Activated CD8-positive, alpha-beta memory T cell treated with anti-CD3 and anti-CD28 coated beads, Interleukin-2, amount 50 U/mL, for 1 hour (primary cell): Measurements from ENCODE around the gene IZUMO1.
A peak's percentile ranks its signal among the peaks of the same experiment; 100 is the strongest.
"Not testable (repeated sequence)": the region's sequence is repeated elsewhere in the genome, so short reads cannot be mapped to it uniquely, and the experiment has no call there.

Source experiments
- DNase-seq: peaks from one replicate; pipeline ENCODE4 v3.0.0-alpha.2; 2020; ENCODE audit errors: extremely low read depth

The IZUMO1 gene

GRCh38 chr19:48737360-48737998 lies 9.2 kb downstream of the IZUMO1 start:
- no peak for DNase-seq

DNA sequence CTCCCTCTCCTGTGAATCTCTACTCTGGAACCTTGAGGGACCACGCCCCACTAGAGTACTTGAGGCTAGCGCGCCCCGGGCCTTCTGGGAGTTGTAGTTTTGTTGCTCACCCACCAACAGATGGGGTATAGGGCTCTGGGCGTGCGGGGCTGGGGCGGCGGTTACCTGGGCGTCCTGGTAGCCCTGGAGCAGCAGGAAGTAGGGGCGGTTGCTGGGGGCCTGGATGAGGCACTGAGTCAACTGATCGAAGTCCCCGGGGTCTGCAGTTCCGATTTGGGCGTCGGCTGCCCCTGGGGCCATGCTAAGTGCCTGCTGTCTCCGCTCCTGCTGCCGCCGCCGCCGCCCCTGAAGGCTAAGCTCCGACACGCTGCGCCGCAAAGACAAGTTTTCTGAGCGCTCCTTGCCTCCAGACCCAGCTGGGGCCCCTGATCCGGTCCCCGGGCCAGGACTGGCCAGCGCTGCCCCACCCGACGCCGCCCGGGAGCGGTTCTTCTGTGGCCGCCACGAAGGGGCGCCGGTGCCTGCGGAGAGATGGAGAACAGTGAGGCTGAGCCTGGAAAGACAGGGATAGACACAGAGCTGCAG lies 11.6 kb downstream of the IZUMO1 start:
- no peak for DNase-seq

DNA sequence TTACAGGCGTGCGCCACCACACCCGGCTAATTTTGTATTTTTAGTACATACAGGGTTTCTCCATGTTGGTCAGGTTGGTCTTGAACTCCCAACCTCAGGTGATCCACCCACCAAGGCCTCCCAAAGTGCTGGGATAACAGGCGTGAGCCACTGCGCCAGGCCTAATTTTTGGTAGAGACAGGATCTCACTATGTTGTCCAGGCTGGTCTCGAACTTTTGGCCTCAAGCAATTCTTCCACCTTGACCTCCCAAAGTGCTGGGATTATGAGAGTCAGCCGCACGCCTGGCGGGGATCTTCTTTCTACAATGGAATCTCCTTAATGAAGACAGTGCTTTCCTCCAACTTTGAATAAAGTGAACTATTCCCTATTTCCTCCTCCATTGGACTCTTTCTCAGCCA lies 12.1 kb downstream of the IZUMO1 start:
- no peak for DNase-seq

GRCh38 chr19:48731452-48731851 lies 15.3 kb downstream of the IZUMO1 start:
- DNase-seq, result no peak

DNA sequence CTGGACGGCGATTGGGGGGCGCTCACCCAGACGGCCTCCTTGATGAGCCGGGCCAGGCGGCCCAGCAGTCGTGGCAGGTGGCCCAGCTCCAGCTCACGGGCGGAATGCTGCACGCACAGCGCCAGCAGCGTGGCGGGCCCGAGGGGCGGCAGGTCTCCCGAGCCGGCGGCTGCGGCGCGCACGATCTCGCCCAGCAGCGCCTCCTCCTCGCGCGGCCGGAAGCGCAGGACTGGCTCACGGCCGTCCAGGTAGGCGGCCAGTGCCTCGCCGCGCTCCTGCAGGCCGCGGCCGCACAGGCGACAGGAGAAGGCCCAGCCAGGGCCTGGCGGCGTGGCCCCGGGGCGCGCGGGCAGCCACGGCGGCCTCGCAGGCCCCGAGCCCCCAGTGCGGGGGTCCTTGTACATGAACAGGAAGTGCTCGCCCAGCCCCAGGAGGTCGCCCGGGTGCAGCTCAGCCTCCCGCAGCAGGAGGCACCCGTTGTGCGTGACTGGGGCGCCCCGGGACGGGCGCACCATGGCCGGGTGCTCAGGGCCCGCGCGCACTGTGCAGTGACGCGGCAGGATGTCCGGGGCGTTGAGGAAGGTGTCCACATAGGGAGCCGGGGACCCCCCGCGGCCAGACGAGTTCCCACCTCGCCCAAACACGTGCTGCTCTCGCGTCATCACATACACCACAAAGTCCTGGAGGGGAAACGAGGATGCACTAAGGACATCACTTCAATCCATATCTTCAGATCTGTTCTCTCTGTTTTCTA lies 17.6 kb downstream of the IZUMO1 start:
- no peak for DNase-seq

DNA sequence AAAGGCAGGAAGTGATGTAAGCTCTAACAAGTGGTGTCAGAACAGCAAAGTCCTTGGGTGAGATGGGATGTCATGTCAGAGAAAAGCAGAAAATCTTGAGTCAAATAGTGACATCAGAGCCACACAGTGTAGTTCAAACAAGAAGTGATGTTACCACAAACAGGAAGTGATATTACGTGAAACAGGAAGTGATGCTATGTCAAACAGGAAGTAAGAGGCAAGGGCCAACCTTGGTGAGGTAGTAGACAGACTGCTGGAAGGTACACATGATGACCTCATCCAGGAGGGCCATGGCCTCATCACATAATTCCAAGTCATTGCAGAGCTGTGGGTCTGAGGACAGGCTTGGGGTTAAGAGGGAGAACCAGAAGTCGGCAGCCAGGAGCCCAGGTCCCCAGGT lies 20.2 kb downstream of the IZUMO1 start:
- DNase-seq, result no peak

DNA sequence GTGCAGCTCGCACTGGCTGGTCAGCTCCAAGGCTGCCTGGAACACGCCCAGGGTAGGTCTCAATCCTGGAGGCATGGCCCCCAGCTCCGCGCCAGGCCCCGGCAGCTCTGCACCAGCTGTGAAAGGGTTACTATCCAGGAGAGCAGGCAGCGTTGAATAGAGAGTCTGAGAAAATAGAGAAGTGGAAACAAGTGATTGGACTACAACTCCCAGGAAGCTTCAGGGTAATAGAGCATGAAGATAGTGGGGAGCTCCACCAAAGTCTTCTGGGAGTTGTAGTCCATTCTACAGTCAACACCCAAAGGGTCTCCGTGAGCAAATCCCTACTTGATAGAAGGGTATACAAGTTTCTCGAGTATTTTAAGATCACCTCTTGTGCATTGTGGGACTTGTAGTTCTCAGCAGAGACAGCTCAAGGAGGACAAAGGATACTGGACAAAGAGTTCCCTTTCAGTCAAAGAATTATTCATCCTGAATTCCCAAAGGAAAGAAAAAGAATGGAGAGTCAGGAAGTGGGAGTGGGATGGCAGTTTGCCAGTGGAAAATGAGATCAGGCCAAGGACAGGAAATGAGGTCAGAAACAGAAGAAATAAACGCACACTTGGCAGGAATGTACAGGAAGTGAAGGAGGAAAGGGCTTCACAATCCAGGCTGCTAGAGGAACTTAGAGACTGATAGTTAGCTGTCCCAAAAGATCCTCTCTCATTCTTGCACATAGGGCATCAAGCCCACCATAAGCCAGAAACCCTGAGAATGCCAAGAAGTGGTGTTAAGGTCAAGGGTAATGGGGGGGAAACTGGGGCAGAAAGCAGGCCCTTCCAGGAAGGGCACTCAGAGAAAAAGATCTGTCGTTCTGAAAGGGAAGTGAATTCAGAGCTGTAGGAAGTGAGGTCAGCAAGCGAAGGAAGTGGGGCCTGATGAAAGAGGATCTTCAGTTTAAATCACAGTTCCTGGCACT lies 21.6 kb downstream of the IZUMO1 start:
- DNase-seq, result no peak

GRCh38 chr19:48722196-48722708 lies 24.5 kb downstream of the IZUMO1 start:
- no peak for DNase-seq

GRCh38 chr19:48720613-48721296 lies 26.0 kb downstream of the IZUMO1 start:
- DNase-seq, result peak; percentile 73

DNA sequence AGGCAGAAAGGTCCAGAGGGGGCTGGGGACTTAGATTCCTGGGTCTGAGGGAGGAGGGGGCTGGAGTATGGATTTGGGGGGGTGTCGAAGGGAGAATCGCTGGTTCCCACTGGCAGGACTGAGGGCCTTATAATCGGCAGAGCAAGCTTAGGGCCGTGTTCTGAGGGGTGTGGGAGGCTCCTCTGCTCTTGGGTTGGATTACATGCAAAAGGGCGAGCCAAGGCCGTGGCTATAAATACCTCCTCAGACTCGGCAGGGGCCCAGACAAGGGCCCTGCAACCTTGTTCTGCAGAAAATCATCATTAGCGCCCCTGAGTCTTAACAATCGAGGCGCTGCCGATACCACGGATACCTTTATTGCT lies 26.5 kb downstream of the IZUMO1 start:
- DNase-seq, result no peak

DNA sequence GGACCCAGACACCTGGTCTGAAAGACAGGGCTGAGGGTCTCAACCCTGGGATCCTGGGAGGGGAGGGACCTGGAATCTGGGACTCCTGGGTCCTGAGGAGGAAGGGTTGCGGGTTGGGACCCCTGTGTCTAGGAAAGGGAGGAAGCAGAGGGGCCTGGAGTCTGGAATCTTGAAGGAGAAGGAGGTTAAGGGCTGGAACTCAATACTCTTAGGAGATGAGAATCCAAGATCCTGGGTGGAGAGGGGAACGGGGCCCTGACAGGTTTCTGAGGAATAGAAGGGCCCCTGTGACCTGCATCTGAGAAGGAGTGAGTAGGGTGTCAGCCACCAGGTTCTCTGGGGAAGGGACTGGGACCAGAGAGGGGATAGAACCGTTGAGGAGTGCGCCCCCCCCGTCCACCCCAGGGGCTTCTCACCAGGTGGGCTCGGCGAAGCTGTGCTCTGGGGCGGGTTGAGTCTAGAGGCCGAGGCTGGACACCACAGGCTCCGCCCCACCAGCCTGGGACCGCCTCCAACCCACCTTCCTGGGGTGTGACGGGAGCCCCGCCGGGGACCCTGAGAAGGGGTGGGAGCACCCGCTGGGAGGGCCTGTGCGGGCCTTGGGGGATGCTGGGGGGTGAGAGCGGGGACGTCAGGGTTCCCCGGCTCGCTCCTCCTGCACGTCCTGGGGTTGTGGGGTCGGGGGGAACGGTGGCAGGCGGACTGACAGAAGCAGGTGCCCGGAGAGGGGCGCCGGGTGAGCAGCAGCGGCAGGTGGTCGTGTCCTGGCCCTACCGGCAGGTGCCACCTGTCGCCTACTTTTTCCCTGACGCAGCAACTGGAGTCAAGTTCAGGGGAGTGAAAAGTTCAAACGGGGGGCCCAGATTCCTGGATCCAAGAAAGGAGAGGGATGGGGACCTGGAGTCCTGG lies 27.2 kb downstream of the IZUMO1 start, which contains the start of gene MAMSTR:
TSS of gene MAMSTR (minus strand) at position 463 of the 909 bp plus-strand sequence. CDS start 694 bp downstream, outside the sequence.
- DNase-seq, result no peak

DNA sequence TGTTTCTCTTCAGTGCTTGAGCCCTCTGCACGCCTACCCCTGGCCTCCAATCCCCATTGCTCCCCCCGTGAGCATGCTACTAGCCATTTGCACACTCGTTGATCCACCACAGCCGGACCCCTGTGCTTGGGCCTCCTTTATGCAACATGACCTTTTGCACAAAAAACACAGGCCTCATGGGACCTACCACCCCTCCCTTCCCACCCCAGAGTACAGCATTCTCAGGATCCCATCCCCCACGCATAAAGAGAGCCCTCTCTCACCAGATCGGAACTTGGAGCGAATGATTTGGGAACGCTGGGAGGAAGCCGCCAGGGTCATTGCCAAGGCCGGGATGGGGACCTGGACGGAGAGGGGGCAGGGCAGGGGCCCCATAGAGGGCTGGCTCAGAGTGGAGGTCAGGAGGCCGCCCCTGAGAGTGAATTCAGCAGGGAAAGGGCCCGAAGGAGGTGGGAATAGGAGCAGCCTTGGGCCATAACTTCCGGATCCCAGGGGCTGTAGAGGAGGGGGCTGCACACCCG lies 27.9 kb downstream of the IZUMO1 start:
- no peak for DNase-seq

DNA sequence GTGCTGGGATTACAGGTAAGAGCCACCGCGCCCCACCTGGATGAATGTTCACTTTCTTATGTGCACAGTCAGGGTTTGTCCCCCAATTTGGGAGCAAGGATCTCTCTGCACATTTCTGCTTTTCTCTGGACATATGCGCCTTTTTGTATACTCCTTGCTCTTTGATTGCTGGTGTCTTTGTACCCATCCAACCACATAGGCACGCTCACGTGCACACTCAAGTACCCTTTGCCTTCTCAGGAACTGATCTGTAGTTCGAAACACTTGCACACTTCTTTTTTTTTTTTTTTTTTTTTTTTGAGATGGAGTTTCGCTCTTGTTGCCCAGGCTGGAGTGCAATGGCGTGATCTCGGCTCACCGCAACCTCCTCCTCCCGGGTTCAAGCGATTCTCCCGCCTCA lies 28.6 kb downstream of the IZUMO1 start:
- DNase-seq, result not testable (repeated sequence)

GRCh38 chr19:48716562-48717291 lies 30.0 kb downstream of the IZUMO1 start:
- no peak for DNase-seq

DNA sequence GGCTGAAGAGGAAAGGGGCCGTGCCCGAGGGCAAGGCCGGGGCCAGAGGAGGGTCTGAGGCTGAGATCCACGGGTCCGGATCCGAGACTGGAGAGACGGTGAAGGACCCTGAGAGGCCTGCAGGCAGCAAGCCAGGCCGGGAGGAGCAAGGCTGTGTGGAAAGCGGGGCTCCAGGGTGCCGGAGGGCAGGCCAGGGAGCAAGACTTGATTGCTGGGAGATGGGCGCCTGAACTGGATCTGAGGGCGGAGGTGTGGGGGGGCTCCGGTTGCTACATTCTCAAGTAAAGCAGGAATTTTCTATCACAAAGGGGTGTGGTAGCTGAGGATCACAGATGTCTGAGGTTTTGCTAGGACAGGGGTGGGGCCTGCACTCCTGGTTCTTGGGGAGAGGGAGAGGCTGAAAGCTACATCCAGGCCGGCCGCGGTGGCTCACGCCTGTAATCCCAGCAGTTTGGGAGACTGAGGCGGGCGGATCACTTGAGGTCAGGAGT lies 31.0 kb downstream of the IZUMO1 start:
- no peak for DNase-seq

DNA sequence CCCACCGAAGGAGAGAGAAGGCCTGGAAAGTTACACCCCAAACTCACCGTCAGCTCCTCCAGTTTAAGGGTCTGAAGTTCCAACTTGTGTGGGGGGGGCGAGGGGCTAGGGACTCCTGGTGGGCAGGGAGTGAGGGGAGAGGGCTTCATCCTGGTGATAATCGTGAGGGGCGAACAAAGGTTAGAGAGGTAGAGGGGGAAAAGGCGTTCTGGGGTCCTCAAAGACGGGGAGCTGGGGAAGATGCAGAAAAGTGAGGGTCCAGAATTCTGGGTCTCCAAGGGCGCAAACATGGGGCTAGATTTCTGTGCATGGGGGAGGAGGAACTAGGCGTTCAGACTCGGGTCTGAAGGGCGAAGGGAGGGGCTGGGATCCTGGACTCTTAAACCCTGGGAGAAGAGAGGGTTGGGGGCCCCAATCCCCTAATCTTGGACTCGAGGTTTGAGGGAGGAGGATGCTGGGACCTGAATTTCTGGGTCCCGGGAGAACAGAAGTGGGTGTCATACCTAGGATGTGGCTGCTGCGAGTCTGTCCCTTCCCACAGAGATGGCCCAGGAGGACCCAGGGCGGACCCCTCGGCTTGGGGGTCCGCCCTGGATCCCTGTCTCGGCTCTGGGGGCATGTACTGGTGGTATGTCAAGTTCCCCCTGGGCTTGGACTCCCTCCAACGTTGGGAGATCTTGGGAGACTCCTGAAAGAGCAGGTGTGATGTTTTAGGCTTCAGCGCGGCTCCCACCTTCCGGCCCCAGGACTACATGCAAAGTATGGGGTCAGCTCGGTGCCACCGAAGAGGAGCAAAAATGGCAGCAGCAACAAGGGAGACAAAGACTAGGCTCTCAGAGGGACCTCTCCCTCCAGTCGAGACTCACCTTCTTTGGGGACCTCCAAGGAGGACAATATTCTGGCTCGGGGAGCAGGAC lies 31.7 kb downstream of the IZUMO1 start:
- no peak for DNase-seq

GRCh38 chr19:48713864-48714755 lies 32.6 kb downstream of the IZUMO1 start:
- peak; percentile 88 for DNase-seq
